ENCODE measurements around the gene IDH1. TPM values are rescaled to one million over a fixed set of nuclear protein-coding genes. Genes with fewer than 3 reads are reported as not detected.

The IDH1 gene
- total and polyA plus RNA-seq, 2 of the 13 experiments (the other 11 are each of a cell fraction or from before 2014, with no cell fraction given), result 312 to 1,077 TPM

GRCh38 chr2:208254118-208254870 lies 577 bp downstream of the IDH1 start (continued):
- peak; percentile 40; the same call in 1 of the 2 replicates for TF ChIP-seq ZNF276 (CRISPR knock-in tag; IDR thresholded peaks at IDR 0.05; ENCODE audit: low read depth)
- no peak for TF ChIP-seq SRY (CRISPR knock-in tag; IDR thresholded peaks at IDR 0.05)
- no peak; the same call in 1 of the 2 replicates for TF ChIP-seq NFATC3 (CRISPR knock-in tag; IDR thresholded peaks at IDR 0.05)
- peak; percentile 97 for TF ChIP-seq ZNF350 (CRISPR knock-in tag; IDR thresholded peaks at IDR 0.05; ENCODE audit: borderline replicate concordance, low read depth)
- no peak; the same call in 1 of the 2 replicates for TF ChIP-seq XBP1 (CRISPR knock-in tag; IDR thresholded peaks at IDR 0.05)
- TF ChIP-seq EED (CRISPR knock-in tag; IDR thresholded peaks at IDR 0.05), result peak; percentile 25
- no peak for TF ChIP-seq ZNF720 (CRISPR knock-in tag; IDR thresholded peaks at IDR 0.05)
- peak; percentile 96 for TF ChIP-seq POGZ (CRISPR knock-in tag; IDR thresholded peaks at IDR 0.05)
- no peak for TF ChIP-seq ZFP36 (IDR thresholded peaks at IDR 0.05; ENCODE audit: borderline replicate concordance, low read depth, low read length, partially characterized antibody)
- TF ChIP-seq ZNF543 (CRISPR knock-in tag; IDR thresholded peaks at IDR 0.05), result peak; percentile 95
- TF ChIP-seq ZNF878 (CRISPR knock-in tag; IDR thresholded peaks at IDR 0.05), result no peak
- peak; percentile 92 for TF ChIP-seq POGK (CRISPR knock-in tag; conservative IDR thresholded peaks at IDR 0.05)
- peak; percentile 68; the same call in 1 of the 2 replicates for TF ChIP-seq NFKBIZ (CRISPR knock-in tag; IDR thresholded peaks at IDR 0.05)
- TF ChIP-seq ZNF256 (CRISPR knock-in tag; conservative IDR thresholded peaks at IDR 0.05), result peak; percentile 86; the same call in 1 of the 2 replicates
- peak; percentile 78 for TF ChIP-seq ZFY (CRISPR knock-in tag; IDR thresholded peaks at IDR 0.05)
- no peak; the same call in 1 of the 2 replicates for TF ChIP-seq NFYC (CRISPR knock-in tag; IDR thresholded peaks at IDR 0.05)
- TF ChIP-seq FOXO4 (CRISPR knock-in tag; conservative IDR thresholded peaks at IDR 0.05), result no peak
- peak; percentile 72 for TF ChIP-seq ZNF564 (CRISPR knock-in tag; IDR thresholded peaks at IDR 0.05)
- no peak for TF ChIP-seq THAP7 (CRISPR knock-in tag; IDR thresholded peaks at IDR 0.05)
- TF ChIP-seq ZFP36L1 (CRISPR knock-in tag; IDR thresholded peaks at IDR 0.05), result peak; percentile 61
- TF ChIP-seq CBX1 (IDR thresholded peaks at IDR 0.05; ENCODE audit: low read depth), result peak; percentile 86
- no peak for TF ChIP-seq MBD4 (IDR thresholded peaks at IDR 0.05; ENCODE audit: borderline replicate concordance, low read length)
- no peak for TF ChIP-seq SMARCE1 (IDR thresholded peaks at IDR 0.05; ENCODE audit: borderline replicate concordance)
- TF ChIP-seq ZNF234 (CRISPR knock-in tag; conservative IDR thresholded peaks at IDR 0.05), result peak; percentile 71; the same call in 1 of the 2 replicates
- peak; percentile 84 for TF ChIP-seq TGIF2 (CRISPR knock-in tag; IDR thresholded peaks at IDR 0.05)
- TF ChIP-seq ZC3H13 (CRISPR knock-in tag; IDR thresholded peaks at IDR 0.05), result no peak
- peak; percentile 64 for TF ChIP-seq POLR2G (IDR thresholded peaks at IDR 0.05; ENCODE audit: low read depth, low read length)
